PFSK-1 (cell line): ENCODE results near the gene IRAK1.

ENCODE experiments used
- FOXP2 ChIP-seq: optimal IDR thresholded peaks from 2 replicates; pipeline ENCODE3; 2011; ENCODE audit warnings: borderline replicate concordance, control low read depth, inconsistent platforms; ENCODE audit not compliant: insufficient read depth; ENCODE audit errors: extremely low read length, extremely low read depth
- POLR2AphosphoS5 ChIP-seq: IDR thresholded peaks from 2 replicates; pipeline ENCODE4 v1.6.1; 2012; ENCODE audit warnings: low read depth, mild to moderate bottlenecking, control low read depth, low read length, moderate library complexity
- SIN3A ChIP-seq: IDR thresholded peaks from 2 replicates; pipeline ENCODE4 v1.6.1; 2012; ENCODE audit warnings: mild to moderate bottlenecking, low read length, moderate library complexity, borderline replicate concordance; ENCODE audit not compliant: insufficient read depth
- TAF1 ChIP-seq: IDR thresholded peaks from 2 replicates; pipeline ENCODE4 v1.6.1; 2012; ENCODE audit warnings: low read length, control low read depth, borderline replicate concordance; ENCODE audit not compliant: insufficient read depth
- TF ChIP-seq, protein P1 (sequence below), 2 experiments: IDR thresholded peaks; 2 replicates each; pipeline versions ENCODE4 v1.6.1 to v1.8.0; 2011 to 2012; ENCODE audit warnings: low read depth in 2 of 2, low read length in 2 of 2, control low read depth in 1 of 2, inconsistent platforms in 1 of 2, mild to moderate bottlenecking in 1 of 2, moderate library complexity in 1 of 2; ENCODE audit not compliant: insufficient read depth in 1 of 2

Gene IRAK1

DNA sequence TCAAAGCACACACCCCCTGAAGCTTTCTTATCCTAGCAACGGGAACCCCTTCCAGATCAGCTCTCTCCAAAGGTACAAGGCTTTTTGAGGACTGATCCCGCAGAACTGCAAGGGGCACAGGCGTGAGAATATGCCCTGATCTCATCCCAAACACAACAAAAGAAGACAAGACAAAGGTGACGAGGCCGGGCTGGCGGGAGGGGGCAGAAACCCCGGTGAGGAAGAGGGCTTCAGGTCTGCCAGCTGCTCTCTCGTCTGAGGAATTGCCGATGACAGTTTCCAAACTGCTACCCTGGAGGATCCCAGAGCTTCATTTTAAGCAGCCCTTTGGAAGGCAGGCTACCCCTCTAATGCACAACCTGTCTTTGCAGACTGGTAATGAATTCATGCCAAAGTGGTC, 51.4 kb downstream of the IRAK1 start:
- TF ChIP-seq POLR2AphosphoS5 (no peak), TAF1 (no peak), SIN3A (no peak), FOXP2 (no peak)
- TF ChIP-seq, protein P1, sequence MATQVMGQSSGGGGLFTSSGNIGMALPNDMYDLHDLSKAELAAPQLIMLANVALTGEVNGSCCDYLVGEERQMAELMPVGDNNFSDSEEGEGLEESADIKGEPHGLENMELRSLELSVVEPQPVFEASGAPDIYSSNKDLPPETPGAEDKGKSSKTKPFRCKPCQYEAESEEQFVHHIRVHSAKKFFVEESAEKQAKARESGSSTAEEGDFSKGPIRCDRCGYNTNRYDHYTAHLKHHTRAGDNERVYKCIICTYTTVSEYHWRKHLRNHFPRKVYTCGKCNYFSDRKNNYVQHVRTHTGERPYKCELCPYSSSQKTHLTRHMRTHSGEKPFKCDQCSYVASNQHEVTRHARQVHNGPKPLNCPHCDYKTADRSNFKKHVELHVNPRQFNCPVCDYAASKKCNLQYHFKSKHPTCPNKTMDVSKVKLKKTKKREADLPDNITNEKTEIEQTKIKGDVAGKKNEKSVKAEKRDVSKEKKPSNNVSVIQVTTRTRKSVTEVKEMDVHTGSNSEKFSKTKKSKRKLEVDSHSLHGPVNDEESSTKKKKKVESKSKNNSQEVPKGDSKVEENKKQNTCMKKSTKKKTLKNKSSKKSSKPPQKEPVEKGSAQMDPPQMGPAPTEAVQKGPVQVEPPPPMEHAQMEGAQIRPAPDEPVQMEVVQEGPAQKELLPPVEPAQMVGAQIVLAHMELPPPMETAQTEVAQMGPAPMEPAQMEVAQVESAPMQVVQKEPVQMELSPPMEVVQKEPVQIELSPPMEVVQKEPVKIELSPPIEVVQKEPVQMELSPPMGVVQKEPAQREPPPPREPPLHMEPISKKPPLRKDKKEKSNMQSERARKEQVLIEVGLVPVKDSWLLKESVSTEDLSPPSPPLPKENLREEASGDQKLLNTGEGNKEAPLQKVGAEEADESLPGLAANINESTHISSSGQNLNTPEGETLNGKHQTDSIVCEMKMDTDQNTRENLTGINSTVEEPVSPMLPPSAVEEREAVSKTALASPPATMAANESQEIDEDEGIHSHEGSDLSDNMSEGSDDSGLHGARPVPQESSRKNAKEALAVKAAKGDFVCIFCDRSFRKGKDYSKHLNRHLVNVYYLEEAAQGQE (IDR thresholded peaks at IDR 0.05; ENCODE audit: insufficient read depth in 1 of 2, low read depth in 2 of 2, low read length in 2 of 2) = no peak

DNA sequence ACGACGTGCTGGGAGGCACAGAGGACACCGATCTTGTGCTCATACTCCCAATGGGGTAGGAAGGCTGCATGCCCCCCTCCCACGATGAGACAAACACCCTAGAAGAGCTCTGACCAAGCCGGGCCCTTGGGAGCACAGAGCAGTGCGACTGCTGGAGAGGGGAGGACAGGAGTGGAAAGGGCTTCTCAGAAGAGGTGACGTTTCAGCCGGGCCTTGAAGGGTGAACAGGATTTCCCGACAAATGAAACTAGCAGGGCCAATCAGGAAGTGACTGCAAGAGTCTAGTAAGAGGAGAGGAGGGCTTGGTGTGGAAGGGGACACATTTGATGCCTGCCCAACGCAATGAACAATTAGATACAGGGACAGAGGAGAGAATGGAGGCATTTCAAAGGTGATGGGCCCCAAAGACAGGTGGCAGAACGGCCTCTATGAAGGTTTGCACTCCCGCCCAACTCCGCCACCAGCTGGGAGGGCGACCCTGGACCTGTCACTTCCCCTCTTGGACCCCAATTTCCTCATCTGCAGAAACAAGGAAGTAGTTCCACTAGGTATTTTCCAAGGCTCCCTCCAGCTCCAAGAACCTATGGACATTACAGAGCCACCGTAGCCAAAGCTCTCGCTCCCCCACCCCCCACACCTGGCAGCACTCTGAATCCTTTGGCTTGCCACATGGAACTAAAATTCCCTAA, 52.0 kb downstream of the IRAK1 start:
- TF ChIP-seq SIN3A (no peak), FOXP2 (no peak), POLR2AphosphoS5 (no peak), TAF1 (no peak)
- TF ChIP-seq, protein P1 (IDR thresholded peaks at IDR 0.05; ENCODE audit: insufficient read depth in 1 of 2, low read depth in 2 of 2, low read length in 2 of 2) = no peak

DNA sequence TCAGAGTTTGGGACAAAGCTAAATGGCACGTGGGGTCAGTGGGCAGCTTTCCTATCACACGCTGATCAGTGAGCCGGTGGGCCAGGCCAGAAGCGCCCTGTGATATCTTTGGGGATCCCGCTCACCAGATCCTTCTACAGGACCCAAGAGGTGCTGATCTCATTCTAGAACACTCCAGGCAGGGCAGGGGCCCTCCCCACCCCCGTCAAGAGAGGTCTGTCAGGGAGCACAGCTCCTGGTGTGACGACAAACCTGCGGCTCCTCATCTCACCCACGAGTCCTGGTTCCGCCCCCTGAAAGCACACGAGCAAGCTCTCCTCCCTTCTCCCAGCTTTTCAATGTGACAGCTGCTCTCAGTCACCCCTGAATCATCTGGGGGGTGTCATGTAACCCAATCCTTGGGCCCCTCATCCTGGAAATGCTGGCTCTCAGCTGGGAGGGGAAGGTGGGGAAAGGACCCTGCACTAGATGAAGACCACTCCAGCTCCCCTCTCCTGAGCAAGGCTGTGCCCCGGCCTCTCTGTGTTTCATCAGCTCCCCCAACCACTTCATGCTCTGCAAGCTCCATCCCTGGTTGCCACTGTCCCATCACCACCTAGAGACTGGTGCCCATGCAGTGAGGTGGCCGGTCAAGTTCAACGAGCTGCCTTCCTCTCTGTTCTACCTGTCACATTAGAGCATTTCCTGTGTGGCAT, 52.7 kb downstream of the IRAK1 start:
- no peak for TF ChIP-seq TAF1
- TF ChIP-seq SIN3A = no peak
- no peak for TF ChIP-seq POLR2AphosphoS5
- TF ChIP-seq, protein P1 (IDR thresholded peaks at IDR 0.05; ENCODE audit: insufficient read depth in 1 of 2, low read depth in 2 of 2, low read length in 2 of 2) = no peak
- TF ChIP-seq FOXP2 = no peak

DNA sequence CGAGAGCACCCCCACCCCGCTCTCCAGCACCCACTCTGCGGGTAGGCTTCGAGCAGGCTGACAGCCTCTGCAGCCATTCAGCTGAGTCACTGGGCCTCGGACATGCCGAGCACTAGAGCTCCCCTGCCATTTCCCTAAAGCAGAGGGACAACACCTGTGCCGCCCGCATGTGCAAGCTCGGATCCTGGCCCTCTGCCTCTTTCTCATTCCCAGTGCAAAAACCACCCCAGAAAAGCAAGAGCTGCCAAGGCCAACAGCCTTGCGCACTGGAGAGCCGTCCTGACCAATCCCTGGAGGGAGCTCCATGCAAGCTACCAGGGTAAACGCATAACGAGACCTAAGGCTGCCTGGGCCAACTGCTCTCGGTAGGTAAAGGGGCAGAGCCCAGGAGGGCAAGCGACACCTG, 53.4 kb downstream of the IRAK1 start:
- TF ChIP-seq TAF1 (no peak), FOXP2 (no peak), POLR2AphosphoS5 (no peak)

DNA sequence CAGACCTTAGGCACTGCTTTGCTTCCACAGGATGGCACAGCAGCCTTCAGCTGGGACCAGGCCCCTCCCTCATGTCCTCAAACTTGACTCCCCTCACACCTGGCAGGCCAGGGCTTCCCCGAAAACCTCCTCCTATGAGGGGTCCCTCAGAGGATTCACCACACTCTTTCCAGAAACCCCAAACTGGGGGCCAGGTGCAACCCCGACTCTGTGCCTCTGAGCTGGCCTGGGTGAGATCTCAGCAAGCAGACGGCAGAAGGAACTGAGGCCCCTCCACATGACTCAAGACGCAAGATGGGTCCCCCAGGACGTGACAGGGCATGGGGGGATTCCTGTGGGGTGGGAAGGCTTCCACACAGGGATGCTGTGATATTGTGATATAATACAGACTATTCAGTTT, 54.3 kb downstream of the IRAK1 start:
- TF ChIP-seq POLR2AphosphoS5 = no peak
- TF ChIP-seq SIN3A = no peak
- no peak for TF ChIP-seq TAF1
- TF ChIP-seq, protein P1 (IDR thresholded peaks at IDR 0.05; ENCODE audit: insufficient read depth in 1 of 2, low read depth in 2 of 2, low read length in 2 of 2) = no peak
- TF ChIP-seq FOXP2 = no peak
